IMR-90 (cell line): ENCODE measurements around the gene PADI2. TPM values are rescaled to one million over a fixed set of nuclear protein-coding genes. Genes with fewer than 3 reads are reported as not detected.

Source experiments
- ATAC-seq: fragments of 200-7000 bp; cut with Tn5 transposase; 2 replicates; pipeline ENCODE4 v1.9.1; 2020; ENCODE audit warnings: low read depth, mild to moderate bottlenecking, moderate library complexity
- BruUV-seq: library from RNA; stranded (reverse); fragments of 400-500 nt; replicated peaks from 2 replicates; lab custom pipeline; 2021; lab: Mats Ljungman, UMichigan
- CTCF ChIA-PET: fragments of 300-600 bp; formaldehyde crosslinking; extraction: SDS; loops from one replicate; lab custom pipeline; 2021; ENCODE audit warnings: antibody characterized with exemption; lab: Yijun Ruan, JAX
- POLR2A ChIA-PET: fragments of 300-600 bp; sonication (Branson Sonifier 250); formaldehyde crosslinking; loops from one replicate; lab custom pipeline; 2022; ENCODE audit warnings: antibody characterized with exemption; ENCODE audit not compliant: unreplicated experiment; lab: Charles Lee
- DNase-seq: peaks from one replicate; pipeline ENCODE4 v3.0.0; 2013
- H2AFZ ChIP-seq: replicated peaks from 2 replicates; pipeline ENCODE3; 2013; ENCODE audit warnings: low read length, mild to moderate bottlenecking; ENCODE audit not compliant: poor library complexity
- H2AK5ac ChIP-seq: 2 replicates; pipeline ENCODE4 v1.6.1; 2013; ENCODE audit warnings: low read depth, low read length, inconsistent platforms
- H2AK9ac ChIP-seq: replicated peaks from 2 replicates; pipeline ENCODE3; 2013; ENCODE audit warnings: mild to moderate bottlenecking, low read depth, low read length, moderate library complexity; ENCODE audit not compliant: poor library complexity
- H2BK120ac ChIP-seq: 2 replicates; pipeline ENCODE4 v1.6.1; 2013; ENCODE audit warnings: low read depth, low read length, inconsistent platforms
- H2BK15ac ChIP-seq: 3 replicates; pipeline ENCODE4 v1.6.1; 2013; ENCODE audit warnings: low read depth, low read length, inconsistent platforms
- H2BK20ac ChIP-seq: 2 replicates; pipeline ENCODE4 v1.6.1; 2013; ENCODE audit warnings: low read depth, mild to moderate bottlenecking, inconsistent platforms, low read length, moderate library complexity
- H2BK5ac ChIP-seq: 2 replicates; pipeline ENCODE4 v1.6.1; 2013; ENCODE audit warnings: mild to moderate bottlenecking, low read depth, low read length, inconsistent platforms; ENCODE audit not compliant: poor library complexity, severe bottlenecking
- H3K14ac ChIP-seq: replicated peaks from 2 replicates; pipeline ENCODE4 v1.6.1; 2013; ENCODE audit warnings: low read depth, low read length, inconsistent platforms
- H3K18ac ChIP-seq: 2 replicates; pipeline ENCODE4 v1.6.1; 2013; ENCODE audit warnings: low read depth, low read length, control low read depth
- H3K23ac ChIP-seq: 2 replicates; pipeline ENCODE4 v1.6.1; 2013; ENCODE audit warnings: low read depth, low read length, inconsistent platforms
- H3K27ac ChIP-seq: 2 replicates; pipeline ENCODE4 v1.5.1; 2013; ENCODE audit warnings: mild to moderate bottlenecking, control low read depth, low read length; ENCODE audit not compliant: insufficient read depth
- H3K27me3 ChIP-seq: 2 replicates; pipeline ENCODE4 v1.6.1; 2013; ENCODE audit warnings: low read length; ENCODE audit not compliant: control insufficient read depth, insufficient read depth
- H3K36me3 ChIP-seq: 2 replicates; pipeline ENCODE4 v1.6.1; 2013; ENCODE audit warnings: low read length, mixed read lengths; ENCODE audit not compliant: control insufficient read depth, insufficient read depth
- H3K4ac ChIP-seq: 2 replicates; pipeline ENCODE4 v1.6.1; 2013; ENCODE audit warnings: low read depth, low read length, inconsistent platforms
- H3K4me1 ChIP-seq: 2 replicates; pipeline ENCODE4 v1.6.1; 2013; ENCODE audit warnings: low read length, mixed read lengths; ENCODE audit not compliant: control insufficient read depth, insufficient read depth
- H3K4me2 ChIP-seq: 2 replicates; pipeline ENCODE4 v1.6.1; 2013; ENCODE audit warnings: low read depth, mild to moderate bottlenecking, control low read depth, low read length, moderate library complexity
- H3K4me3 ChIP-seq: 2 replicates; pipeline ENCODE4 v1.5.1; 2013; ENCODE audit warnings: low read depth, mild to moderate bottlenecking, control low read depth, low read length, moderate library complexity; ENCODE audit not compliant: insufficient read depth
- H3K56ac ChIP-seq: 2 replicates; pipeline ENCODE4 v1.6.1; 2013; ENCODE audit warnings: low read length, inconsistent platforms; ENCODE audit not compliant: insufficient read depth; ENCODE audit errors: extremely low read depth
- H3K79me1 ChIP-seq, 2 experiments: 2 replicates each; pipeline ENCODE4 v1.6.1; 2013; ENCODE audit warnings: low read length in 2 of 2, inconsistent platforms in 1 of 2, low read depth in 1 of 2
- H3K9ac ChIP-seq: 2 replicates; pipeline ENCODE4 v1.6.1; 2013; ENCODE audit warnings: low read depth, low read length, control low read depth
- H3K9me1 ChIP-seq: 2 replicates; pipeline ENCODE4 v1.6.1; 2013; ENCODE audit warnings: low read length, inconsistent platforms; ENCODE audit not compliant: insufficient read depth
- H3K9me3 ChIP-seq: 2 replicates; pipeline ENCODE4 v1.6.1; 2013; ENCODE audit warnings: low read length; ENCODE audit not compliant: control insufficient read depth, insufficient read depth
- H4K20me1 ChIP-seq: 2 replicates; pipeline ENCODE4 v1.6.1; 2013; ENCODE audit warnings: low read length, inconsistent platforms; ENCODE audit not compliant: insufficient read depth
- H4K5ac ChIP-seq: 2 replicates; pipeline ENCODE4 v1.6.1; 2013; ENCODE audit warnings: mild to moderate bottlenecking, low read depth, low read length, control low read depth
- H4K8ac ChIP-seq, 2 experiments: 2 replicates each; pipeline ENCODE4 v1.6.1; 2013; ENCODE audit warnings: low read depth in 2 of 2, low read length in 2 of 2, control low read depth in 1 of 2, inconsistent platforms in 1 of 2
- H4K91ac ChIP-seq: 2 replicates; pipeline ENCODE4 v1.6.1; 2013; ENCODE audit warnings: low read depth, low read length, inconsistent platforms; ENCODE audit not compliant: insufficient read depth
- FOS ChIP-seq: fragments of 150-350 bp; IDR thresholded peaks from 2 replicates; pipeline ENCODE4 v1.6.1; 2016; ENCODE audit warnings: low read depth, low read length
- POLR2A ChIP-seq: IDR thresholded peaks from 2 replicates; pipeline ENCODE4 v1.6.1; 2012; ENCODE audit warnings: mild to moderate bottlenecking, low read depth, low read length
- RCOR1 ChIP-seq: IDR thresholded peaks from 2 replicates; pipeline ENCODE4 v1.6.1; 2012; ENCODE audit warnings: mild to moderate bottlenecking, low read length, improper control_type of control experiment; ENCODE audit not compliant: insufficient replicate concordance
- RFX5 ChIP-seq: IDR thresholded peaks from 2 replicates; pipeline ENCODE4 v1.8.0; 2012; ENCODE audit warnings: low read depth, mild to moderate bottlenecking, low read length, moderate library complexity
- whole genome bisulfite sequencing, 2 experiments: methylation state at CpG; one replicate each; pipeline versions ENCODE4 v1.1.5 to v1.1.7; 2013; ENCODE audit warnings: missing lambda C conversion rate in 2 of 2; ENCODE audit not compliant: insufficient read length in 1 of 2; ENCODE audit errors: extremely low coverage in 2 of 2; 5-methylcytosine and 5-hydroxymethylcytosine counted together
- dilution Hi-C: fragments of 300-500 bp; cut with HindIII; formaldehyde crosslinking; loops from one replicate; pipeline ENCODE4 v1.14.3; 2018; ENCODE audit warnings: low sequenced_read_pairs; ENCODE audit not compliant: unreplicated experiment
- in situ Hi-C: fragments of 300-500 bp; cut with MboI; formaldehyde crosslinking; loops from 3 replicates; pipeline ENCODE4 v1.14.3; 2019; ENCODE audit warnings: low sequenced_read_pairs, inconsistent platforms, mixed read lengths
- intact Hi-C: fragments of 100-400 bp; cut with micrococcal nuclease; formaldehyde crosslinking; loops from 2 replicates; pipeline ENCODE4 v1.10.0; 2022
- polyA plus RNA-seq, 3 experiments: library from polyadenylated mRNA; depleted of rRNA; stranded (reverse); fragments of >200 nt; gene quantifications; 2 replicates each; pipeline ENCODE4 v1.2.3, GENCODE V29; 2012; ENCODE audit warnings: low replicate concordance in 1 of 3
- total RNA-seq: library from RNA; depleted of rRNA; stranded (reverse); fragments of >200 nt; gene quantifications from 2 replicates; pipeline ENCODE4 v1.2.3, GENCODE V29; 2012
- TF ChIP-seq, protein P1 (sequence below): fragments of 150-350 bp; IDR thresholded peaks from 2 replicates; pipeline ENCODE4 v1.6.1; 2017; ENCODE audit warnings: mild to moderate bottlenecking, antibody characterized with exemption, low read length, low read depth
- TF ChIP-seq, protein P2 (sequence below): fragments of 150-350 bp; IDR thresholded peaks from 2 replicates; pipeline ENCODE4 v1.6.1; 2016; ENCODE audit warnings: low read depth, mild to moderate bottlenecking, low read length, moderate library complexity, borderline replicate concordance

The PADI2 gene
- total and polyA plus RNA-seq, 2 of the 4 experiments (the other 2 are of a cell fraction): not detected

DNA sequence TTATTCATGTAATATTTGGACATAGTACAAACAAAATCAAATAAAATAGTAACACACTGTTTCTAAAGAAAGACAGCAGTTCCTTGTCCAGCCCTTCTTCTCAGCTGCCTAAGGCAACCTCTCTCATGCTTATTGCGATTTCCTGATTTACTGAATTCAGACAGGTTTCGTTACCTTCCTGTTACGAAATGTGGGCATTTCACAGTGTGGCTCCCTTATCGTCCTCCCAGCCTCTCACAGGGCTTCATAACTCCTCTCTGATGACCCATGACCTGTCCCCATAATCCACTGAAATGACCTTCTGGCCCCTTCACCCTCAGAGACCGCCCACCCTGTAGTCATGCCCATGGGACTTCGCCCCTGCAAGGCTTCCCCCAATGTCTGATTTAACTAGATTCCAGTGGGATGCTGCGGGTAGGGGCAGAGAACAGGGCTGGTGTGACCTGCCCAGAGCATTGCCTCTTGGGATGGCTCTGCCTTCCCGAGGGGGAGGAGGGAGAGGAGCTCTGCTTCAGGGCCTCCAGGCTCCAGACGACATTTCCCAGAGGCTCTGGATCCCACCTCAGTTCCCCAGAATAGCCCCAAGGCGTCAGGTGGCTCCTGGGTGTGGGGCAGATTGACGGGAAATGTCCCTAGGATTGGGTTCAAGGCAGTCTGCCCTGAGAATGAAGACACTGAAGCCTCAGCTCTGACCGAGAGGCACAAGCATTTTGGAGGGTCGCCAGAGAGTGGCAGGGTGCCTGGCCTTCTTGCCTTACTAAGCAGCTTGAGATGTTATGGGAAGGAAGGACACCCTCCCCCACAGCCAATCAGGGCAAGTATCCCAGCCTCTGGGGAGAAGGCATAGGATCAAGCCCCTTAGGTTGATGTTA is 20.6 kb downstream of the PADI2 start:
- Histone ChIP-seq H2BK20ac (no peak overlapping the region), H3K4me2 (no peak overlapping the region), H3K4me3 (no peak overlapping the region), H3K27ac (no peak overlapping the region), H4K20me1 (no peaks in the 10 kb centered on the region), H3K9ac (no peak overlapping the region), H2BK15ac (no peak overlapping the region), H2AK5ac (no peak overlapping the region), H3K18ac (no peak overlapping the region), H3K27me3 (peaks cover 61% of the 10 kb centered on the region), H3K9me3 (no peaks in the 10 kb centered on the region), H4K8ac (no peak overlapping the region), H4K91ac (no peak overlapping the region), H3K23ac (no peak overlapping the region), H2AFZ (no peak overlapping the region), H2BK120ac (no peak overlapping the region), H3K9me1 (no peaks in the 10 kb centered on the region), H4K5ac (no peak overlapping the region), H3K79me1 (no peaks in the 10 kb centered on the region), H3K4me1 (no peaks in the 10 kb centered on the region; the same call in 1 of the 2 replicates), H2BK5ac (no peak overlapping the region), H3K14ac (no peak overlapping the region), H3K4ac (no peak overlapping the region), H3K56ac (no peak overlapping the region), H3K36me3 (no peaks in the 10 kb centered on the region), H2AK9ac (no peak overlapping the region)
- ChIA-PET CTCF (interaction anchor here (0.6 kb wide), 1 partner anchor 114 kb away, joined by 3 read pairs; no protein-coding TSS in a partner anchor), POLR2A (no interaction called here)
- WGBS, 2 experiments: 68% methylated on average over 3 of the region's 13 CpGs; no CpG with 5 or more reads in 1 of the 2 experiments
- intact Hi-C loops (no loop called here), in situ Hi-C loops (no loop called here), dilution Hi-C loops (no loop called here)
- BruUV-seq: no TSS peak
- no peak for ATAC-seq
- no peak for TF ChIP-seq FOS
- TF ChIP-seq, protein P1, sequence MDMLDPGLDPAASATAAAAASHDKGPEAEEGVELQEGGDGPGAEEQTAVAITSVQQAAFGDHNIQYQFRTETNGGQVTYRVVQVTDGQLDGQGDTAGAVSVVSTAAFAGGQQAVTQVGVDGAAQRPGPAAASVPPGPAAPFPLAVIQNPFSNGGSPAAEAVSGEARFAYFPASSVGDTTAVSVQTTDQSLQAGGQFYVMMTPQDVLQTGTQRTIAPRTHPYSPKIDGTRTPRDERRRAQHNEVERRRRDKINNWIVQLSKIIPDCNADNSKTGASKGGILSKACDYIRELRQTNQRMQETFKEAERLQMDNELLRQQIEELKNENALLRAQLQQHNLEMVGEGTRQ: no peak
- no peak for TF ChIP-seq RFX5
- TF ChIP-seq, protein P2, sequence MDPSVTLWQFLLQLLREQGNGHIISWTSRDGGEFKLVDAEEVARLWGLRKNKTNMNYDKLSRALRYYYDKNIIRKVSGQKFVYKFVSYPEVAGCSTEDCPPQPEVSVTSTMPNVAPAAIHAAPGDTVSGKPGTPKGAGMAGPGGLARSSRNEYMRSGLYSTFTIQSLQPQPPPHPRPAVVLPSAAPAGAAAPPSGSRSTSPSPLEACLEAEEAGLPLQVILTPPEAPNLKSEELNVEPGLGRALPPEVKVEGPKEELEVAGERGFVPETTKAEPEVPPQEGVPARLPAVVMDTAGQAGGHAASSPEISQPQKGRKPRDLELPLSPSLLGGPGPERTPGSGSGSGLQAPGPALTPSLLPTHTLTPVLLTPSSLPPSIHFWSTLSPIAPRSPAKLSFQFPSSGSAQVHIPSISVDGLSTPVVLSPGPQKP: no peak
- TF ChIP-seq RCOR1: no peak
- TF ChIP-seq POLR2A: no peak
- DNase-seq: no peak
